ENCODE measurements around the gene SEC61B.
"Not testable (repeated sequence)": the region's sequence is repeated elsewhere in the genome, so short reads cannot be mapped to it uniquely, and the experiment has no call there.

The SEC61B gene

DNA sequence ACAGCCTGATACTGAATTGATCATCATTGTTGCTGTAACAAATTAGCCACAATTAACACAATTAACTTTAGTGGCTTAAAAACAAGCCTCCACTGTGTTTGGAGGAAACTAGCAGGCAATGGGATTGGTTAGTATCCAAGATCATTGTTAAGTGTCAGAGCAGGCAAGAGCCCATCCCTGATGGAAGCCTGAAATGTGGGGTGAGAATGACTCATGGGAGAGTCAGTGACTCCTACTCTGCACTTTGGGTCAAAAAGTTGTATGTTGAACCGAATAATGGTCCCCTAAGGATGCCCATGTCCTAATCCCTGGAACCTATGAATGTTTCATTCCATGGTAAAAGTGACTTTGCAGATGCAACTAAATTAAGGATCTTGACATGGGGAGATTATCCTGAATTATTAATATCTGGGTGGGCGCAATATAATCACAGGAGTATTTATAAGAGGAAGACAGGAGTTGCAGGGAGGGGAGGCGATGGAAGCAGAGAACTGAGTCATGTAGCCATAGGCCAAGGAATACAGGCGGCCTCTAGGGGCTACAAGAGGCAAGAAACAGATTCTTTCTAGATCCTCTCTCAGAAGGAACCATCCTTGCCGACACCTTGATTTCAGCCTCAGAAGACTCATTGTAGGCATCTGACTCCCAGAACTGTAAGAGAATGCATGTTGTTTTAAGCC lies 29.2 kb upstream of the SEC61B start:
- DNase-seq (ENCODE audit: low spot score), result no peak

GRCh38 chr9:99193466-99193821 lies 28.6 kb upstream of the SEC61B start:
- DNase-seq (ENCODE audit: low spot score), result no peak

DNA sequence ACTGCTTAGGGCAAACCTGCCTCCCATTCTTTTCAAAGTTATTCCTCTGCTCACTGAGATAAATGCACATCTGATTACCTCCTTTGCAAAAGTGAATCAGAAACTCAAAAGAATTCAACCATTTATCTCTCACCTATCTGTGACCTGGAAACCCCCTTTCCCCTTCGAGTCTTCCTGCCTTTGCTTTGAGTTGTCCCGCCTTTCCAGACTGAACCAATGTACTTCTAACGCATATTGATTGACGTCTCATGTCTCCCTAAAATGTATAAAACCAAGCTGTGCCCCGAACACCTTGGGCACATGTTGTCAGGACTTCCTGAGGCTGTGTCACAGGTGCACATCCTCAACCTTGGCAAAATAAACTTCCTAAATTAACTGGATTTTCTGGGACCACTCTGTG lies 25.6 kb upstream of the SEC61B start:
- DNase-seq (ENCODE audit: low spot score), result not testable (repeated sequence)

DNA sequence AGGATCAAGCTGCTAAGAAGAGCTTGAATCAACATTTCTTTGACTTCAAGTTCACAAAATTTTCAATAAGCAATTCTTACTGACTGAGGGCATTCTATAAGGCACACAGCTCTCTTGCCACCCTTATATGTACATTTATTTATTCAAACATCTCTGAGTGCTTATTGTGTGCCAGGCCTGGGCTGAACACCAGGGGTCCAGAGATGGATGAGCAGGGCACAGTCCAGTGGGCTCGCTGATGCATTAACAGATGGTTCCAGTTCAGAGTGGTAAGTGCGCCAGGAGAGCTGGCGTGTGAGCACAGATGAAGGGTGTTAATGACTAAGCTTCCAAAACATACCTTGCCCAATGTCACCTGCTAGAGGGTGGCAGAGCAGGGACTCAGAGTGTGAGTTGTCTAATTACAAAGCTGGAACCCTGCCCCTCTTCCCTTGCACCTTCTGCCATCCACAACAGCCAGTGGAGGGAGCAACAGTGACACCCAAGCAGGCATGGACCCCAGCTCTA lies 24.9 kb upstream of the SEC61B start:
- no peak for DNase-seq (ENCODE audit: low spot score)

- DNase-seq (ENCODE audit: low spot score), result no peak
These were observed 24.1 kb upstream of the SEC61B start for GRCh38 chr9:99197987-99198386.

DNA sequence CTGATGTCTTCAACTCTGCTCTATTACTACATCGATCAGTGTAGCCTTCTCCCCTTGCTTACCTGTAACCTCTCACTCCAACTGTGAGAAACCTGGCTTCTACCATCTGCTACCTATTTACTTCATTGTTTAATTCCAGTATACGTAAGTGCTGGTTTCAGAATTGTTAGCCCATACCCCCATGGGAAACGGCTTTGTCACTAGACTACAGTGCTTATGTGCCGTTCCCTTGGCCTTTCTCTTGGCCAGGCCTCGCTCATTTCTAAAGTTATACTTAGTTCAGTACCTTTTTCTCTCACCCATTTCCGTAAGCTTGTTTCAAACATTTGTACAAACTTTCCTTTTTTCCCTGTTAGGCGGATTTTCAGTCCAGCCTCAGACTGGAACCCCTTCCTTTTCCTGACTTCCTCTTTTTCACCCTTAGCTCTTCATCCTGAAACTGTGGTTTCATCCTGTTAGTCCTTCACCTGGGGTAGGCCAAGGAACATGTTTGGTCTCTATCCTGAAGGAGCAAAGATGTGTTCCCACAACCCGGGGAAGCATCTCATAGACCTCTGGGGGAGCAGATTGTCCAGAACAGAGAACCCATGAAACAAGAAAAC lies 22.0 kb upstream of the SEC61B start:
- no peak for DNase-seq (ENCODE audit: low spot score)

- DNase-seq (ENCODE audit: low spot score), result no peak
These were observed 20.5 kb upstream of the SEC61B start for GRCh38 chr9:99201603-99202002.

GRCh38 chr9:99210572-99210971 lies 11.5 kb upstream of the SEC61B start:
- no peak for DNase-seq (ENCODE audit: low spot score)

GRCh38 chr9:99211746-99212145 lies 10.3 kb upstream of the SEC61B start:
- DNase-seq (ENCODE audit: low spot score), result no peak

DNA sequence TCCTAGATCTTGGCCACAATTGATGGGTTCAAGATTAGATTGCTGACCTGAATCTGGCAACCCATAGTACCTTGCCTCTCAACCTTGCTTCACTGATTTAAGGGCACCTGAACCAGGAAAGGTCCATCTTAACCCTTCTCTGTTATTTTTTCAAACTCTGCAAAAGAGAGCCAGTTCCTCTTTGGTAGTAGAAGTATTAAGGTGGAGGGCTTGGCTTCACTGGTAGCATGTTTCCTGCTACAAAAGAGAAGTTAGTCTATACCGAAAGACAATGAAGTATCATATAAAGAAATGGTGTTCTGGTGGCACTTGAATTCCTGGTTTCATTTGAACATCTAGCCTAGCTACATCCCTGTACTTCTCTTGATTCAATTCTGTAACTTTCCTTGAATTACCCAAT lies 8.9 kb upstream of the SEC61B start:
- DNase-seq (ENCODE audit: low spot score), result no peak

GRCh38 chr9:99216073-99216472 lies 6.0 kb upstream of the SEC61B start:
- no peak for DNase-seq (ENCODE audit: low spot score)

- no peak for DNase-seq (ENCODE audit: low spot score)
These were observed 2.1 kb upstream of the SEC61B start for GRCh38 chr9:99220011-99220410.

DNA sequence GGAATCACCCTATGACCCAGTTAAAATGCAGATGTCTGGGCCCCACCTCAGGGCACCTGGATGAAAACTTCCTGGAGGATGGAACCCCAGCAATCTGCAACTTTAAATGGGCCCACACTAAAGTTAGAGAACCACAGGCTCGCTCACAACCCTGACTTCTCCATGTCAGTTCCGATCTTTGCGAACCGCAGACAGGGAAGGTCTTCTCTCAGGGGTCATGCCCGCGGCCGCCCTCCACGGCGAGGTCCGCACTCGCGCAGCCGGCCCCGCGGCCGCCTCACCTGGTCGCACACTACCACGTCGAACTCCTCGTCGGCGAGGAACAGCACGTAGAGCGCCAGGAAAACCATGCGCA lies 839 bp upstream of the SEC61B start:
- no peak for DNase-seq (ENCODE audit: low spot score)

DNA sequence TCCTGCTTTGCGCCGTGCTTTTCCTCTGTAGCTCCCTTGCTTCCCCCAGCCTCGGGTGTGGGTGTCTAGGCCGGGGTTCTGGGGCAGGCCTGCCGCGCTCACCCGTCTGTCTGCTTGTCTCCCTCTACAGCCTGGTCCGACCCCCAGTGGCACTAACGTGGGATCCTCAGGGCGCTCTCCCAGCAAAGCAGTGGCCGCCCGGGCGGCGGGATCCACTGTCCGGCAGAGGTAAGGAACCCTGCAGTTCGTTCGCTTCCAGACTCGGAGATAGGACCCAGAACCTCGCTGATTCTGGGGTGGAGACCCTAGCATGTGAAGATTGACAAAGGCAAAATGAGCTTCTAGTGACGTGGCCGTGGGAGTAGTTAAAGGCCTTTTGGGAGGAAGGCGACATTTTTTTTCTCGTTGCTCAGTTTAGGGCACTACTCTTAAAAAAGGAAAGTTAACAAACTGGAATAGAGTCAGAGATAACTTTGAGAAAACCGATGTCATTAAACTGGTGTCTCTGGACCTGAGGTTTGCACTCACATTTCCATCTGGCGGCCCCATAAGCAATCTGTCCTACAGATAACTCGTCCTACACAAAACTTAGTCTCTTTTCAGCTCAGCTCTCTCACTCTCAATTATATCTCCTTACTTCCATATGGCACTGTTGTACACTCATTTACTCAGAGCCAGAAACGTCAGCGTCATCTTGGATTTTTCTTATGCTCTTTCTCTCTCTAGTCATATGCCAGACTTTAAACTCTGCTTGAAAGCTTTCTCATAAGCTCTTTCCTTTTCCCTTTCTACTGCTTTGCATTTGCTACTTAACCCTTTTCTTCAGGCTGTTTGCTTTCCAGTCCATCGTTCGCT lies 561 bp downstream of the SEC61B start:
- DNase-seq (ENCODE audit: low spot score), result no peak

GRCh38 chr9:99224445-99224844 lies 2.4 kb downstream of the SEC61B start:
- no peak for DNase-seq (ENCODE audit: low spot score)

GRCh38 chr9:99226054-99226453 lies 4.0 kb downstream of the SEC61B start:
- no peak for DNase-seq (ENCODE audit: low spot score)

- no peak for DNase-seq (ENCODE audit: low spot score)
These were observed 8.1 kb downstream of the SEC61B start for GRCh38 chr9:99230206-99230605.

DNA sequence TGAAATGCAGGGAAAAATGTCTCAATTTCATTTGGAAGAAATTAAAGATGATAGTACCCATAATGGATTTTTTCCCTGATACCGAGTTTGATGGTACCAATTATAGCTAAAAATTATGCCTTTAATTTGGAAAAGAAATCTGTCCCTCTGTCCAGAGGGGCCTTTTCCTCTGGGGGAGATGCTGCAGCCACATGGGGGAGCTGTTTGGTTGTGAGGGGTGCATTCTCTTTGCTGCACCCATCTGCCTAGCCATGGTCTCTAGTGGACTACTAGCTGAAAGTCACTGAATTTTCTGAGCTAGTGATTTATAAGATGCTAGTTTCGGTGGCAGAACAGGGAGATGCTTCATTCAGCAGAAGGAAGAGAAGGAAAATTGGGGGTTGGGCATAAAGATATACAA lies 9.6 kb downstream of the SEC61B start:
- peak; percentile 56 for DNase-seq (ENCODE audit: low spot score)

DNA sequence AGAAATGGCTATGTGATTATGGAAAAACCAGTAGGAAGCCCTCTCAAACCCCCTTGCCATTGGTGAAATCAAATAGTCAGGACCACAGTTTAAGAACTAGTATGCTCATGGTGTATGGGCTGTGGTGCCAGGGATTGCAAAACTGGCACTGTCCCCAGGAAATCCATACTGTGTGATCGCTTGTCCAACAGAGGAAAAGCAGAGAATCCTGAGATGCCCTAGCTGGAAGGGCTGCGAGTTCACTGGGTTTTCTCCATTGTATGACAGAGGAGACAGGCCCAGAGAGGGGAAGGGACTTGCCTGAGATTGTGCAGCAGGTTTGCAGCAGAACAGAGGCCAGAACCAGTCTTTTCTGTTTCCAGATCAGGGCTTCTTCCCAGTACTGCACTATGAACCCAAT lies 12.5 kb downstream of the SEC61B start:
- no peak for DNase-seq (ENCODE audit: low spot score)

DNA sequence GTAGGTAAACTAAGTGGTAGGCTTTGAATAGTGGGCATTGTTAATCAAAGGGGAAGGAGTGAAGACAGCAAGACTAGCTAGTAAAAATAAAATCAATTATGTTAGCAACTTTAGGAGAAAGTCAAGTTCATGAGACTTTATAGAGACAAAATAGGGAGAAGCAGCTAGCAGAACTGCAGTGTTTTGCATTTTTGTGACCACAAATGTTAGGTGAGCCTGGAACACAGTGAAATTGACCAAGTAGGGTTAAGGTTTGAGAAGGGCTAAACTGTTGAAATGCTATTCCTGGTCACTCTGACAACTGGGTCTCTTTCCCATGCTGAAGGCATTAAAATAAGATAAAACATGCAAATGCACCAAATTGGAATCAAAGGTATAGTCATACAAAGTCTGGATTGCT lies 13.0 kb downstream of the SEC61B start:
- no peak for DNase-seq (ENCODE audit: low spot score)

DNA sequence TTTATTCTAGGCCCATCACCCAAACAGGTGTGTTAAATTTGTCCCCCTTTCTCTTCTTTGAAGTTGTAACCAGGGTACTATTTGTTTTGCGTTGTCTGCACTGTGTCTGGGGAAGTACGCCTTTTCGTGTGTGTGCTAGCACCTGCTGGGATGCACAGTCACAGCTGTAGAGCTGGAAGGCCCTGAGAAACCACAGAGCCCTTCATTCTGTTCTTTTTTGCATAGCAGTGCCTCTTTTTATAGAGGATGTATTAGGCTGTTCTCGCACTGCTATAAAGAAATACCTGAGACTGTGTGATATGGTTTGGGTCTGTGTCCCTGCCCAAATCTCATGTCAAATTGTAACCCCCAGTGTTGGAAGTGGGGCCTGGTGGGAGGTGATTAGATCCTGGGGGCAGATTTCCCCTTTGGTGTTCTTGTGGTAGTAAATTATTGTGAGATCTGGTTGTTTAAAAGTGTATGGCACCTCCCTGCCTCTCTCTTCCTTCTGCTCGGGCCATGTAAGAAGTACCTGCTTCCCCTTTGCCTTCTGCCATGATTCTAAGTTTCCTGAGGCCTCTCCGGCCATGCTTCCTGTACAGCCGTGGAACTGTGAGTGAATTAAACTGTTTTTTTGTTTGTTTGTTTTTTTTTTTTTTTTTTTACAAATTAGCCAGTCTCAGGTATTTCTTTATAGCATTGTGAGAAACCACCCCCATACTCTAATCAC lies 14.0 kb downstream of the SEC61B start:
- no peak for DNase-seq (ENCODE audit: low spot score)

DNA sequence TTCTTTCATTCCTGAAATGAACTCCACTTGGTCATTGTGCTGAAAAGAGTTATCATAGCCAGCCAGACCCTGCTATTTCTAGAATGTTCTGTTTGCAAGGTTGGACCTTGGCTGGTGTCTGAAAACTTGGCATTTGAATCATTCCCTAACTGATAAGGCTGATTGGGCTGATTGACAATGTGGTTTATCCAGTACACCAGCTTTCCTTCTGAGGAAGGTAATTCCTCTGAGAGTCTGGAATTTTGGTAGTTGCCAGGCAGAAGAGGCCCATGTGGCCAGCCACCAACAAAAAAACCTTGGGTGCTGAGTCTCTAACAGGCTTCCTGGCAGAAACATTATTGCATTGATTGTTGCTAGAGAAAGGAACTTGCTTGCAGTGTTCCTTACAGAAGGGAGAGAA lies 15.3 kb downstream of the SEC61B start:
- DNase-seq (ENCODE audit: low spot score), result no peak

GRCh38 chr9:99237849-99238248 lies 15.8 kb downstream of the SEC61B start:
- not testable (repeated sequence) for DNase-seq (ENCODE audit: low spot score)
